Fibroblast of lung (primary cell): ENCODE measurements around the gene ELMOD3.
"Not testable (repeated sequence)": the region's sequence is repeated elsewhere in the genome, so short reads cannot be mapped to it uniquely, and the experiment has no call there.

Source experiments
- CTCF ChIP-seq, 2 donors: IDR thresholded peaks in 1 of 2; conservative IDR thresholded peaks in 1 of 2; 1 replicate in 1 of 2; 2 replicates in 1 of 2; pipeline ENCODE4 v1.5.1; 2011 to 2012; ENCODE audit warnings: low read length in 2 of 2, control low read depth in 1 of 2, inconsistent platforms in 1 of 2, low read depth in 1 of 2, mild to moderate bottlenecking in 1 of 2
- EZH2 ChIP-seq: IDR thresholded peaks from 2 replicates; pipeline ENCODE4 v1.5.1; 2012; ENCODE audit warnings: low read length, control low read depth, mild to moderate bottlenecking; ENCODE audit errors: missing control alignments

- TF ChIP-seq CTCF (conservative IDR thresholded peaks at IDR 0.05 in 1 of 2, IDR thresholded peaks at IDR 0.05 in 1 of 2; ENCODE audit: low read depth in 1 of 2, low read length in 2 of 2); EZH2: not testable (repeated sequence)
These were observed 59.8 kb downstream of the ELMOD3 start for GRCh38 chr2:85414421-85414759.
